WTC11 (cell line): ENCODE data around the gene OR6J1. TPM values are rescaled to one million over a fixed set of nuclear protein-coding genes. Genes with fewer than 3 reads are reported as not detected.

Source experiments
- ATAC-seq: fragments of 200-7000 bp; cut with Tn5 transposase; 2 replicates; pipeline ENCODE4 v1.10.0; 2021; ENCODE audit warnings: mild to moderate bottlenecking, moderate library complexity
- CTCF ChIA-PET: fragments of 300-600 bp; sonication (Branson Sonifier 250); formaldehyde crosslinking; loops from one replicate; lab custom pipeline; 2021; ENCODE audit warnings: antibody characterized with exemption; lab: Charles Lee
- POLR2A ChIA-PET: fragments of 350-600 bp; sonication (Branson Sonifier 250); formaldehyde crosslinking; loops from one replicate; lab custom pipeline; 2021; ENCODE audit warnings: antibody characterized with exemption; lab: Charles Lee
- DNase-seq: peaks from one replicate; pipeline ENCODE4 v3.0.0; 2021; ENCODE audit warnings: low spot score
- H3K27ac Mint-ChIP-seq: 2 replicates; pipeline ENCODE4 v1.8.0; 2021; ENCODE audit warnings: mixed read lengths
- H3K27me3 Mint-ChIP-seq: 2 replicates; pipeline ENCODE4 v1.8.0; 2021; ENCODE audit warnings: low read depth, mild to moderate bottlenecking, moderate library complexity, mixed read lengths
- H3K36me3 Mint-ChIP-seq: 2 replicates; pipeline ENCODE4 v1.8.0; 2021; ENCODE audit warnings: mixed read lengths
- H3K4me1 Mint-ChIP-seq: 2 replicates; pipeline ENCODE4 v1.8.0; 2022; ENCODE audit warnings: mixed read lengths
- H3K4me3 Mint-ChIP-seq: 2 replicates; pipeline ENCODE4 v1.8.0; 2021; ENCODE audit warnings: mild to moderate bottlenecking, moderate library complexity, mixed read lengths
- H3K9me3 Mint-ChIP-seq: 2 replicates; pipeline ENCODE4 v1.8.0; 2021; ENCODE audit warnings: mixed read lengths
- CTCF ChIP-seq: fragments of 200-600 bp; IDR thresholded peaks from 2 replicates; pipeline ENCODE4 v1.8.0; 2022; ENCODE audit warnings: antibody characterized with exemption
- GABPB1 ChIP-seq: sonication (generic); formaldehyde crosslinking; IDR thresholded peaks from 2 replicates; pipeline ENCODE4 v1.8.1; 2023; ENCODE audit warnings: mild to moderate bottlenecking, missing genetic modification reagents
- GRHL2 ChIP-seq: fragments of 250-450 bp; sonication (Bioruptor Pico); IDR thresholded peaks from 2 replicates; pipeline ENCODE4 v1.8.0; 2022; ENCODE audit warnings: mild to moderate bottlenecking, moderate library complexity; ENCODE audit not compliant: insufficient replicate concordance, severe bottlenecking
- GTF2I ChIP-seq: fragments of 250-450 bp; sonication (Bioruptor Pico); conservative IDR thresholded peaks from 2 replicates; pipeline ENCODE4 v1.4.0; 2021; ENCODE audit warnings: mild to moderate bottlenecking
- OVOL2 ChIP-seq: fragments of 250-450 bp; sonication (Bioruptor Pico); IDR thresholded peaks from 2 replicates; pipeline ENCODE4 v1.9.0; 2021; ENCODE audit warnings: mild to moderate bottlenecking, borderline replicate concordance
- RORB ChIP-seq: fragments of 250-450 bp; sonication (Bioruptor Pico); IDR thresholded peaks from 2 replicates; pipeline ENCODE4 v1.9.0; 2021; ENCODE audit warnings: mild to moderate bottlenecking
- SMAD4 ChIP-seq: sonication (generic); formaldehyde crosslinking; IDR thresholded peaks from 2 replicates; pipeline ENCODE4 v1.8.0; 2022; ENCODE audit warnings: mild to moderate bottlenecking, missing genetic modification reagents
- TP53 ChIP-seq: sonication (generic); formaldehyde crosslinking; IDR thresholded peaks from 2 replicates; pipeline ENCODE4 v1.8.1; 2023; ENCODE audit warnings: mild to moderate bottlenecking, missing genetic modification reagents
- ZMAT4 ChIP-seq: fragments of 250-450 bp; sonication (Bioruptor Pico); IDR thresholded peaks from 2 replicates; pipeline ENCODE4 v1.9.0; 2021; ENCODE audit warnings: mild to moderate bottlenecking
- ZNF138 ChIP-seq: sonication (generic); formaldehyde crosslinking; conservative IDR thresholded peaks from 2 replicates; pipeline ENCODE4 v1.8.1; 2022; ENCODE audit warnings: mild to moderate bottlenecking, moderate library complexity, missing genetic modification reagents
- ZNF219 ChIP-seq: sonication (generic); formaldehyde crosslinking; IDR thresholded peaks from 2 replicates; pipeline ENCODE4 v1.8.0; 2023; ENCODE audit warnings: missing genetic modification reagents, mild to moderate bottlenecking, borderline replicate concordance
- total RNA-seq: library from RNA; stranded (reverse); gene quantifications from 3 replicates; pipeline ENCODE4 v1.2.3, GENCODE V29; 2021
- TF ChIP-seq, protein P1 (sequence below): sonication (generic); formaldehyde crosslinking; IDR thresholded peaks from 2 replicates; pipeline ENCODE4 v1.8.0; 2023; ENCODE audit warnings: missing genetic modification reagents
- TF ChIP-seq, protein P2 (sequence below): fragments of 250-450 bp; sonication (Bioruptor Pico); IDR thresholded peaks from 2 replicates; pipeline ENCODE4 v1.9.0; 2021; ENCODE audit warnings: mild to moderate bottlenecking, borderline replicate concordance
- TF ChIP-seq, protein P3 (sequence below): sonication (generic); formaldehyde crosslinking; IDR thresholded peaks from 2 replicates; pipeline ENCODE4 v1.8.1; 2023; ENCODE audit warnings: mild to moderate bottlenecking, missing genetic modification reagents

OR6J1 gene
- total RNA-seq, 1 experiment from 2014 or later, result not detected

DNA sequence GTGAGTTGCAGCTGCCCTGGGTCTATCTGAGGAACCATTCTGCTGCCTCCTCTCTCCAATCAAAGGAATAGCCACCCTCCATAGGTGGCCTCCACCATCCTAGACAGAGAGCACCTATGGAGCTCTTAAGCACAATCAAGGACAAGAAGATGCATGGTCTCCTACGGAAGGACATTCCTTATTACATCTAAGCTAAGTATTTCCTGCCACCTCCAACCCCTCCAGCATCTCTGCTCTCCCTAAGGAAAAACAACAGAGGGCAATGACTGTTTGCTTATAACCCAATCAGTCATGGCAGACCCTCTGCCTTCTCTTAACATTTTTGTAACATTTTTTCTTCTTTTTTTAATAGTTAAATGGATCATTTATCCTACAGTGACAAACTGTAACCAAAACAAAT is 14.8 kb upstream of the OR6J1 start (continued):
- no peak for TF ChIP-seq TP53 (CRISPR knock-in tag)
- TF ChIP-seq, protein P1, sequence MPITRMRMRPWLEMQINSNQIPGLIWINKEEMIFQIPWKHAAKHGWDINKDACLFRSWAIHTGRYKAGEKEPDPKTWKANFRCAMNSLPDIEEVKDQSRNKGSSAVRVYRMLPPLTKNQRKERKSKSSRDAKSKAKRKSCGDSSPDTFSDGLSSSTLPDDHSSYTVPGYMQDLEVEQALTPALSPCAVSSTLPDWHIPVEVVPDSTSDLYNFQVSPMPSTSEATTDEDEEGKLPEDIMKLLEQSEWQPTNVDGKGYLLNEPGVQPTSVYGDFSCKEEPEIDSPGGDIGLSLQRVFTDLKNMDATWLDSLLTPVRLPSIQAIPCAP (CRISPR knock-in tag), result no peak
- TF ChIP-seq ZNF219 (CRISPR knock-in tag), result no peak
- TF ChIP-seq GTF2I (CRISPR knock-in tag), result no peak
- TF ChIP-seq GABPB1, result no peak
- TF ChIP-seq GRHL2, result no peak
- TF ChIP-seq RORB (CRISPR knock-in tag), result no peak
- no peak for TF ChIP-seq ZMAT4 (CRISPR knock-in tag)
- no peak for TF ChIP-seq ZNF138 (CRISPR knock-in tag)

DNA sequence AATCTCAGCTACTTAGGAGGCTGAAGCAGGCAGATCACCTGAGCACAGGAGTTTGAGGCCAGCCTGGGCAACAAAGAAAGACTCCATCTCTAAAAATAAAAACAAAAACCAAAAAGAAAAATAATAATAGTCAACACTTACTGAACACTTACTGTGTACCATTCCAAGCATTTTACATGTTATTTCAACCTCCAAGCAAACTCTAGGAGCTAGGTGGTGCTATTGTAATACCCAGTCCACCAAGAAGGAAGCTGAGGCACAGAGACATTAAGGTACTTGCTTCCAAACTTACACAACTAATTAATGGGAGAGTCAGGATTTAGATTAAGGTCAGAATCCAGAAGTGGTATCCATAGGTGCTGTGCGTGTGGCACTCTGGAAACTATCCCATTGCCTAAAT is 13.7 kb upstream of the OR6J1 start:
- no peak for ATAC-seq
- H3K4me3 Mint-ChIP-seq, result no peak overlapping the region
- ChIA-PET POLR2A (interaction anchor here (1.2 kb wide), 1 partner anchor 45 kb away, joined by 4 read pairs; no protein-coding TSS in a partner anchor), CTCF (interaction anchor here (0.6 to 5.1 kb wide), 17 partner anchors 16 to 329 kb away, joined by 3 to 42 read pairs (median 3); partner anchors contain the start of gene OXA1L)
- H3K27ac Mint-ChIP-seq, result no peak overlapping the region
- H3K4me1 Mint-ChIP-seq, result 0 out of 2 replicates have a peak, but pooled peaks cover 3% of the 10 kb centered on the region
- no peaks in the 10 kb centered on the region for H3K36me3 Mint-ChIP-seq
- H3K27me3 Mint-ChIP-seq, result no peaks in the 10 kb centered on the region; the same call in 1 of the 2 replicates
- no peak for DNase-seq
- no peaks in the 10 kb centered on the region for H3K9me3 Mint-ChIP-seq
- TF ChIP-seq CTCF, result no peak
- no peak for TF ChIP-seq GABPB1
- TF ChIP-seq, protein P2, sequence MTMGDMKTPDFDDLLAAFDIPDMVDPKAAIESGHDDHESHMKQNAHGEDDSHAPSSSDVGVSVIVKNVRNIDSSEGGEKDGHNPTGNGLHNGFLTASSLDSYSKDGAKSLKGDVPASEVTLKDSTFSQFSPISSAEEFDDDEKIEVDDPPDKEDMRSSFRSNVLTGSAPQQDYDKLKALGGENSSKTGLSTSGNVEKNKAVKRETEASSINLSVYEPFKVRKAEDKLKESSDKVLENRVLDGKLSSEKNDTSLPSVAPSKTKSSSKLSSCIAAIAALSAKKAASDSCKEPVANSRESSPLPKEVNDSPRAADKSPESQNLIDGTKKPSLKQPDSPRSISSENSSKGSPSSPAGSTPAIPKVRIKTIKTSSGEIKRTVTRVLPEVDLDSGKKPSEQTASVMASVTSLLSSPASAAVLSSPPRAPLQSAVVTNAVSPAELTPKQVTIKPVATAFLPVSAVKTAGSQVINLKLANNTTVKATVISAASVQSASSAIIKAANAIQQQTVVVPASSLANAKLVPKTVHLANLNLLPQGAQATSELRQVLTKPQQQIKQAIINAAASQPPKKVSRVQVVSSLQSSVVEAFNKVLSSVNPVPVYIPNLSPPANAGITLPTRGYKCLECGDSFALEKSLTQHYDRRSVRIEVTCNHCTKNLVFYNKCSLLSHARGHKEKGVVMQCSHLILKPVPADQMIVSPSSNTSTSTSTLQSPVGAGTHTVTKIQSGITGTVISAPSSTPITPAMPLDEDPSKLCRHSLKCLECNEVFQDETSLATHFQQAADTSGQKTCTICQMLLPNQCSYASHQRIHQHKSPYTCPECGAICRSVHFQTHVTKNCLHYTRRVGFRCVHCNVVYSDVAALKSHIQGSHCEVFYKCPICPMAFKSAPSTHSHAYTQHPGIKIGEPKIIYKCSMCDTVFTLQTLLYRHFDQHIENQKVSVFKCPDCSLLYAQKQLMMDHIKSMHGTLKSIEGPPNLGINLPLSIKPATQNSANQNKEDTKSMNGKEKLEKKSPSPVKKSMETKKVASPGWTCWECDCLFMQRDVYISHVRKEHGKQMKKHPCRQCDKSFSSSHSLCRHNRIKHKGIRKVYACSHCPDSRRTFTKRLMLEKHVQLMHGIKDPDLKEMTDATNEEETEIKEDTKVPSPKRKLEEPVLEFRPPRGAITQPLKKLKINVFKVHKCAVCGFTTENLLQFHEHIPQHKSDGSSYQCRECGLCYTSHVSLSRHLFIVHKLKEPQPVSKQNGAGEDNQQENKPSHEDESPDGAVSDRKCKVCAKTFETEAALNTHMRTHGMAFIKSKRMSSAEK (CRISPR knock-in tag), result no peak
- no peak for TF ChIP-seq OVOL2
- TF ChIP-seq ZNF219 (CRISPR knock-in tag), result no peak
- no peak for TF ChIP-seq SMAD4
- TF ChIP-seq, protein P3, sequence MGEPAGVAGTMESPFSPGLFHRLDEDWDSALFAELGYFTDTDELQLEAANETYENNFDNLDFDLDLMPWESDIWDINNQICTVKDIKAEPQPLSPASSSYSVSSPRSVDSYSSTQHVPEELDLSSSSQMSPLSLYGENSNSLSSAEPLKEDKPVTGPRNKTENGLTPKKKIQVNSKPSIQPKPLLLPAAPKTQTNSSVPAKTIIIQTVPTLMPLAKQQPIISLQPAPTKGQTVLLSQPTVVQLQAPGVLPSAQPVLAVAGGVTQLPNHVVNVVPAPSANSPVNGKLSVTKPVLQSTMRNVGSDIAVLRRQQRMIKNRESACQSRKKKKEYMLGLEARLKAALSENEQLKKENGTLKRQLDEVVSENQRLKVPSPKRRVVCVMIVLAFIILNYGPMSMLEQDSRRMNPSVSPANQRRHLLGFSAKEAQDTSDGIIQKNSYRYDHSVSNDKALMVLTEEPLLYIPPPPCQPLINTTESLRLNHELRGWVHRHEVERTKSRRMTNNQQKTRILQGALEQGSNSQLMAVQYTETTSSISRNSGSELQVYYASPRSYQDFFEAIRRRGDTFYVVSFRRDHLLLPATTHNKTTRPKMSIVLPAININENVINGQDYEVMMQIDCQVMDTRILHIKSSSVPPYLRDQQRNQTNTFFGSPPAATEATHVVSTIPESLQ (CRISPR knock-in tag), result no peak
